Measurements from ENCODE around the gene TRIM44. TPM values are rescaled to one million over a fixed set of nuclear protein-coding genes. Genes with fewer than 3 reads are reported as not detected.

Gene TRIM44
- total RNA-seq, 1 experiment from 2014 or later, result 81.4 TPM

- Mint-ChIP-seq H3K4me3 (ENCODE audit: unreplicated experiment) (no peak overlapping the region), H3K4me1 (ENCODE audit: low read depth, unreplicated experiment) (peaks cover 13% of the 10 kb centered on the region), H3K9me3 (ENCODE audit: unreplicated experiment) (no peaks in the 10 kb centered on the region), H3K27ac (ENCODE audit: unreplicated experiment) (no peak overlapping the region), H3K36me3 (ENCODE audit: insufficient read depth, unreplicated experiment) (no peaks in the 10 kb centered on the region), H3K27me3 (ENCODE audit: insufficient read depth, unreplicated experiment) (no peaks in the 10 kb centered on the region)
- Histone ChIP-seq H3K4me3 (ENCODE audit: low read depth, low read length) (no peak overlapping the region), H3K36me3 (ENCODE audit: control insufficient read depth, insufficient read depth, low read length) (no peaks in the 10 kb centered on the region), H3K27me3 (replicated peaks; ENCODE audit: control insufficient read depth, insufficient read depth, low read length) (no peaks in the 10 kb centered on the region), H3K9me3 (no peaks in the 10 kb centered on the region), H3K4me1 (peaks cover 20% of the 10 kb centered on the region)
- no TSS peak for BruUV-seq (replicated peaks)
- peak; percentile 18 to 56 for DNase-seq
- ChIA-PET CTCF (no interaction called here), POLR2A (no interaction called here)
- intact Hi-C loops (cut with micrococcal nuclease; ENCODE audit: unreplicated experiment), result loop anchor here (1.0 kb wide), 1 partner anchor 8 kb away; no protein-coding TSS in a partner anchor
- TF ChIP-seq, protein P1, sequence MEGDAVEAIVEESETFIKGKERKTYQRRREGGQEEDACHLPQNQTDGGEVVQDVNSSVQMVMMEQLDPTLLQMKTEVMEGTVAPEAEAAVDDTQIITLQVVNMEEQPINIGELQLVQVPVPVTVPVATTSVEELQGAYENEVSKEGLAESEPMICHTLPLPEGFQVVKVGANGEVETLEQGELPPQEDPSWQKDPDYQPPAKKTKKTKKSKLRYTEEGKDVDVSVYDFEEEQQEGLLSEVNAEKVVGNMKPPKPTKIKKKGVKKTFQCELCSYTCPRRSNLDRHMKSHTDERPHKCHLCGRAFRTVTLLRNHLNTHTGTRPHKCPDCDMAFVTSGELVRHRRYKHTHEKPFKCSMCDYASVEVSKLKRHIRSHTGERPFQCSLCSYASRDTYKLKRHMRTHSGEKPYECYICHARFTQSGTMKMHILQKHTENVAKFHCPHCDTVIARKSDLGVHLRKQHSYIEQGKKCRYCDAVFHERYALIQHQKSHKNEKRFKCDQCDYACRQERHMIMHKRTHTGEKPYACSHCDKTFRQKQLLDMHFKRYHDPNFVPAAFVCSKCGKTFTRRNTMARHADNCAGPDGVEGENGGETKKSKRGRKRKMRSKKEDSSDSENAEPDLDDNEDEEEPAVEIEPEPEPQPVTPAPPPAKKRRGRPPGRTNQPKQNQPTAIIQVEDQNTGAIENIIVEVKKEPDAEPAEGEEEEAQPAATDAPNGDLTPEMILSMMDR (IDR thresholded peaks at IDR 0.05; ENCODE audit: insufficient read depth in 1 of 2, low read depth in 1 of 2, low read length in 1 of 2, severe bottlenecking in 1 of 2, unreplicated experiment in 1 of 2), result no peak
Measured at GRCh38 chr11:35629914-35630313, 32.7 kb upstream of the TRIM44 start.

DNA sequence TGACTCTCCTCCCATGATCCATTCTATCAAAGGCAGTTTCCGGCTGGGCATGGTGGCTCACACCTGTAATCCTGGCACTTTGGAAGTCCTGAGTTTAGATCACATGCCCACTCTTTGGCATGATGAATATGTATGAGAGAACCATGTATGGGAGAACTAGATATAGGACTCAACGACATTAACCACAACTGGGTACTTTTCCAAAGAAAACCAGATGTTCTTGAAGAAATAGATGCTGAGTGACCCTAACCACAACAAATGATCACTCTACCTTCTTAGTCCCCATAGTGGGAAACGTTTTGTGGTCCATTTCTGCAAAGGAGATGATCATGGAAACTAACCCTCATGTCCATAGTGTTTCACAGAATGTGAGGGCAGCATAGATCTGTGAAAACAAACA is 30.7 kb upstream of the TRIM44 start:
- CTCF ChIA-PET, result no interaction called here
- Mint-ChIP-seq H3K27me3 (ENCODE audit: insufficient read depth, unreplicated experiment) (no peaks in the 10 kb centered on the region), H3K9me3 (ENCODE audit: unreplicated experiment) (no peaks in the 10 kb centered on the region), H3K27ac (ENCODE audit: unreplicated experiment) (no peak overlapping the region), H3K4me3 (ENCODE audit: unreplicated experiment) (no peak overlapping the region), H3K4me1 (ENCODE audit: low read depth, unreplicated experiment) (peaks cover 13% of the 10 kb centered on the region), H3K36me3 (ENCODE audit: insufficient read depth, unreplicated experiment) (no peaks in the 10 kb centered on the region)
- Histone ChIP-seq H3K27me3 (replicated peaks; ENCODE audit: control insufficient read depth, insufficient read depth, low read length) (no peaks in the 10 kb centered on the region), H3K4me1 (peaks cover 20% of the 10 kb centered on the region), H3K9me3 (no peaks in the 10 kb centered on the region), H3K4me3 (ENCODE audit: low read depth, low read length) (no peak overlapping the region), H3K36me3 (ENCODE audit: control insufficient read depth, insufficient read depth, low read length) (no peaks in the 10 kb centered on the region)
- intact Hi-C loops (cut with micrococcal nuclease; ENCODE audit: unreplicated experiment), result no loop called here
- POLR2A ChIA-PET, result no interaction called here
- BruUV-seq (replicated peaks), result no TSS peak
- no peak for DNase-seq
- TF ChIP-seq, protein P1 (IDR thresholded peaks at IDR 0.05; ENCODE audit: insufficient read depth in 1 of 2, low read depth in 1 of 2, low read length in 1 of 2, severe bottlenecking in 1 of 2, unreplicated experiment in 1 of 2), result no peak

- Mint-ChIP-seq H3K4me1 (ENCODE audit: low read depth, unreplicated experiment) (peaks cover 13% of the 10 kb centered on the region), H3K4me3 (ENCODE audit: unreplicated experiment) (no peak overlapping the region), H3K9me3 (ENCODE audit: unreplicated experiment) (no peaks in the 10 kb centered on the region), H3K27ac (ENCODE audit: unreplicated experiment) (no peak overlapping the region), H3K27me3 (ENCODE audit: insufficient read depth, unreplicated experiment) (no peaks in the 10 kb centered on the region), H3K36me3 (ENCODE audit: insufficient read depth, unreplicated experiment) (no peaks in the 10 kb centered on the region)
- POLR2A ChIA-PET, result no interaction called here
- Histone ChIP-seq H3K27me3 (replicated peaks; ENCODE audit: control insufficient read depth, insufficient read depth, low read length) (no peaks in the 10 kb centered on the region), H3K9me3 (no peaks in the 10 kb centered on the region), H3K4me3 (ENCODE audit: low read depth, low read length) (no peak overlapping the region), H3K4me1 (peaks cover 20% of the 10 kb centered on the region), H3K36me3 (ENCODE audit: control insufficient read depth, insufficient read depth, low read length) (no peaks in the 10 kb centered on the region)
- DNase-seq, result no peak
- TF ChIP-seq, protein P1 (IDR thresholded peaks at IDR 0.05; ENCODE audit: insufficient read depth in 1 of 2, low read depth in 1 of 2, low read length in 1 of 2, severe bottlenecking in 1 of 2, unreplicated experiment in 1 of 2), result no peak
- no TSS peak for BruUV-seq (replicated peaks)
- CTCF ChIA-PET, result no interaction called here
- intact Hi-C loops (cut with micrococcal nuclease; ENCODE audit: unreplicated experiment), result no loop called here
Measured at GRCh38 chr11:35632301-35632700, 30.3 kb upstream of the TRIM44 start.

All from Caco-2 (cell line).